HG03175 (cell line): ENCODE data around the gene ABHD4.

ENCODE experiments used
- ATAC-seq: cut with Tn5 transposase; IDR thresholded peaks from one replicate; pipeline ENCODE4 v1.9.1; 2021; ENCODE audit warnings: mild to moderate bottlenecking, moderate library complexity; ENCODE audit not compliant: unreplicated experiment

Gene ABHD4

GRCh38 chr14:22657861-22658260 is 59.8 kb downstream of the ABHD4 start:
- no peak for ATAC-seq

DNA sequence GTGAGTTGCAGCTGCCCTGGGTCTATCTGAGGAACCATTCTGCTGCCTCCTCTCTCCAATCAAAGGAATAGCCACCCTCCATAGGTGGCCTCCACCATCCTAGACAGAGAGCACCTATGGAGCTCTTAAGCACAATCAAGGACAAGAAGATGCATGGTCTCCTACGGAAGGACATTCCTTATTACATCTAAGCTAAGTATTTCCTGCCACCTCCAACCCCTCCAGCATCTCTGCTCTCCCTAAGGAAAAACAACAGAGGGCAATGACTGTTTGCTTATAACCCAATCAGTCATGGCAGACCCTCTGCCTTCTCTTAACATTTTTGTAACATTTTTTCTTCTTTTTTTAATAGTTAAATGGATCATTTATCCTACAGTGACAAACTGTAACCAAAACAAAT is 60.8 kb downstream of the ABHD4 start:
- ATAC-seq: no peak

GRCh38 chr14:22660654-22661053 is 62.6 kb downstream of the ABHD4 start:
- ATAC-seq: no peak
